HG02678 (cell line): ENCODE results near the gene PIK3R5.
A peak's percentile ranks its signal among the peaks of the same experiment; 100 is the strongest.
"Not testable (repeated sequence)": the region's sequence is repeated elsewhere in the genome, so short reads cannot be mapped to it uniquely, and the experiment has no call there.

Experiments used
- ATAC-seq: cut with Tn5 transposase; IDR thresholded peaks from one replicate; pipeline ENCODE4 v1.9.1; 2021; ENCODE audit warnings: mild to moderate bottlenecking, moderate library complexity; ENCODE audit not compliant: unreplicated experiment

PIK3R5 gene

GRCh38 chr17:8965394-8966168 is at the start of gene PIK3R5:
PIK3R5 (minus strand) TSS chr17:8965707; CDS start chr17:8911494, 54,213 bp downstream.
- peak; percentile 75 for ATAC-seq

DNA sequence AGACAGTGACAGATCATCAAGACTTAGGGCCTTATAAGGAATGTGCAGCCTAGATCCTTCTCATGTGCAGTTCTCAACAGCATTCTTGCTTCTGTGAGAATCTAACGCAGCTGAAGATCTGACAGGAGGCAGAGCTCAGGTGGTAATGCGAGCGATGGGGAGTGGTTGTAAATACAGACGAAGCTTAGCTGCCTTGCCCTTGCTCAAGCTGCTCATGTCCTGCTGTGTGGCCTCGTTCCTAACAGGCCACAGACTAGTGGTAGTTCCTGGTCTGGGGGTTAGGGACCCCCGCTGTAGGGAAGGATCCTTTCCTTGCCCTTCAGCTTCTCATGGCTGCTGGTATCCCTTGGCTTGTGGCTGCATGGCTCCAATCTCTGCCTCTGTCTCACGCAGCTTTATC is 45.5 kb upstream of the PIK3R5 start:
- no peak for ATAC-seq

GRCh38 chr17:9009737-9010136 is 44.2 kb upstream of the PIK3R5 start:
- no peak for ATAC-seq

GRCh38 chr17:9009096-9009495 is 43.6 kb upstream of the PIK3R5 start:
- no peak for ATAC-seq

GRCh38 chr17:9007052-9007714 is 41.7 kb upstream of the PIK3R5 start:
- no peak for ATAC-seq

GRCh38 chr17:9006175-9006767 is 40.8 kb upstream of the PIK3R5 start:
- no peak for ATAC-seq

GRCh38 chr17:9004961-9005285 is 39.4 kb upstream of the PIK3R5 start:
- no peak for ATAC-seq

- no peak for ATAC-seq
These were observed 38.8 kb upstream of the PIK3R5 start for GRCh38 chr17:9004132-9004960.

GRCh38 chr17:9003355-9004131 is 38.0 kb upstream of the PIK3R5 start:
- no peak for ATAC-seq

- ATAC-seq: no peak
These were observed 37.3 kb upstream of the PIK3R5 start for GRCh38 chr17:9002606-9003354.

- ATAC-seq: no peak
These were observed 36.7 kb upstream of the PIK3R5 start for GRCh38 chr17:9002227-9002605.

DNA sequence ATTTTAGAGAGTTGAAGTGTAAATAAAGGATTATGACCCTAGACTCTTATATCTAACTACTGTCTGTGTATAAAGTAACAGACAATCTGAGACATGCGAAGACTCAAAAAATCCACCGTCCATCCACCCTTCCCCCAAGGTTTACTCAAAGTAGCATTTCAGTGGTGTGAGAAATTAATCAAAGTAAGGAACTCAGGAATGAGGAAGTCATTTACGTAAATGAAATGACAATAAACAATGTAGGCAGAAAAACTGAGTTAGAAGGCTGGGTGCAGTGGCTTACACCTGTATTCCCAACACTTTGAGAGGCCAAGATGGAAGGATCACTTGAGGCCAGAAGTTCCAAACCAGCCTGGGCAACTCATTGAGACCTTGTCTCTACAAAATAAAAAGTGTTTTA is 36.1 kb upstream of the PIK3R5 start:
- ATAC-seq: no peak

- no peak for ATAC-seq
These were observed 32.6 kb upstream of the PIK3R5 start for GRCh38 chr17:8997994-8998628.

GRCh38 chr17:8995711-8996110 is 30.2 kb upstream of the PIK3R5 start:
- no peak for ATAC-seq

GRCh38 chr17:8994319-8994718 is 28.8 kb upstream of the PIK3R5 start:
- no peak for ATAC-seq

DNA sequence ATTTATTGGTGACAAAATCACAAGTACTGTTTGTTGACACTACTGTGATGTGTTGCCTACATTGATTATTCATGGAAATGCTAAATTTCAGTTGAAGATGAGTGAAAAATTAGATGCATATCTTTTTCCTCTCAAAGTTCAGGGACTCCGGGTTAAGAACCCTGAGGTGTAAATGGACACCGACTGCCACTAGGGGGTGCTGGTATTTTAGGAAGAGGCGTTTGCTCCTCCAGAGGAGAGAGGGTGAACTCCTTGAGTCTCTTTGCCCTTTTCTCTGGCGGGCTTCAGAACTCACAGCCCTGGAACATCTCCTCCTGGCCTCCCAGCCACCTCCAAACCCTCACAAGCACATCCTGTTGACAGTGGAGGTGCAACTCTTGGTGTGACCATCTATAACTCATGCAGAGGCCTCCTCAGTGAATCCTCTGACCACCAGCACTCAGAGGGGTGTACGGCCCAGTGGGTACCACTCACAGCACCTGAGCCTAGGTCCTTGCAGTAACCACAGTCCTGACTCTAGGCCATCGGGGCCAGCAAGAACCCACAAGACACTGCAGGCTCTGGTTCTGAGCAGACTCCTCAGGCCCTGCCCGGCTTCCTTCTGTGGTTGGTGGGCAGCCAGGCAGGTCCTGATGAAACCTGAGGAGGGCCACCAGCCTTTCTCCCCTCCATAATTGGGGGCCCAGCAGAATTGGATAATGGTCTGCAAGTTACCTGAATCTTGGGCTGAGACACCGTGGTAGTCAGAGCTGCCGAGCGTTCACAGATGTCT is 26.2 kb upstream of the PIK3R5 start:
- no peak for ATAC-seq

GRCh38 chr17:8988263-8988935 is 22.9 kb upstream of the PIK3R5 start:
- not testable (repeated sequence) for ATAC-seq

DNA sequence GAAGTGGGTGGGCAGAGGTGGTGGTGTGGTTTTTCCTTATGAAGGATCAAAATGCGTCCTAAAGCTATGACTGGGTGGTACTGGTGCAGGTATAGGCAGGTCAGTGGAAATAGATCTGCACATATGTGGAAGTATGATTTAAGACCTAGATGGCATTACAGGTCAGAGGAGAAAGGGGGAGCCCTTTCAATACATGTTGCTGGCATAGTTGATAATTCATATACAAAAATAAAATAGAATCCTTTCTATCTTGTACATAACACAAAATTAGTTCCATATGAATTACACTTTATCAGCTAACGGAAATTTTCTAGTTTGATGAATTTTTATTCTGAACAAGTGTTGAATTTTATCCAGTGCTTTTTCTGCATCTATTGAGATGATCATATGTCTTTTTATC is 20.8 kb upstream of the PIK3R5 start:
- no peak for ATAC-seq
